Measurements from ENCODE around the gene RP2.

Gene RP2

GRCh38 chrX:46927718-46928117, 90.9 kb downstream of the RP2 start:
- no peak for DNase-seq

- no peak for DNase-seq
Measured at GRCh38 chrX:46929439-46930261, 92.8 kb downstream of the RP2 start.

Measured in NCI-H2171 treated with DMSO at 0.1 percent for 48 hours (cell line).